ENCODE measurements around the gene MCF2L2.
"Not testable (repeated sequence)": the region's sequence is repeated elsewhere in the genome, so short reads cannot be mapped to it uniquely, and the experiment has no call there.

Gene MCF2L2

DNA sequence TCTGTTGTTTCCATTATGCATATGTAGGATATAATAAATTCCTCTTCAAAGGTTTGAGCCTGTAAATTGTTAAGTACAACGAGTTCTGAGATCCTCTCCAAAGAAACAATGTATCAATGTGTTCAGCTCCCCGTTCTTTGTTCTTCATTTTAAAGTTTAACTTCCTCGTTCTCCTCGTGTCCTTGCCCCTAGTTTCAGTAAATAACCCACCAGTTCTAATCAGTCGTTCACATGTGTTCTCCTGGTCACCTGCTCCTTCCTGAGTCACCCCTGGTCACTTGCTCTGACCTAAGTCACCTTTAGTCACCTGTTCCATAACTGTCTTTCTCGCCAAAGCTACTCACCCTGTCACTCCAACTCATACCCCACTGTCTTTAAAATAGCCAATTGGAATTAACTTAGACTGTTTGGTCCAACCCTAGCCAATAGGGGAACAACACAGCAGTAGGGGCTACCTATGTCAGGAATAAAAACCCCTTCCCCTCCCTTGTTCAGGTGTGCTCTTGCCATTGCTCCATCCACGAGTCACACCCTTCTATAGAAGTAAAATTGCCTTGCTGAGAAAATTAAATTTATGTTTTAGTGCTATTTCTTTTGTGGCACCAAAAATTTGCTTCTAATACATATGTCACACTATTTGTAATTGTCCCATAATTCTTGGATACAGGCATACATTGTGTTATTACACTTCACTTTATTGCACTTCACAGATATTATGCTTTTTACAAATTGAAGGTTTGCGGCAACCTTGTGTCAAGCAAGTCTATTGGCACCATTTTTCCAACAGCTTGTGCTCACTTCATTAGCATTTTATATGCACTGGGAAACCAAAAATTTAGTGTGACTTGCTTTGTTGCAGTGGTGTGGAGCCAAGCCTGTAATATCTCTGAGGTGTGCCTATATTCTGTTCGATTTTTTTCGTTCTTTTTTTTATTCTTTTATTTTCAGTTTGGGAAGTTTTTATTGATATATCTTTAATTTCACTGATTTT, 15.3 kb upstream of the MCF2L2 start:
- Histone ChIP-seq H3K4me1 (ENCODE audit: control insufficient read depth, insufficient read depth, low read length) (peaks cover 3% of the 10 kb centered on the region; the same call in 1 of the 2 replicates), H3K9ac (ENCODE audit: low read length) (no peak overlapping the region), H3K27me3 (ENCODE audit: control insufficient read depth, insufficient read depth, low read length) (no peaks in the 10 kb centered on the region), H3K9me3 (ENCODE audit: control insufficient read depth, insufficient read depth, low read depth, low read length) (peaks cover 12% of the 10 kb centered on the region), H3K36me3 (ENCODE audit: control insufficient read depth, insufficient read depth, low read length) (no peaks in the 10 kb centered on the region), H3K27ac (ENCODE audit: low read depth, low read length) (no peak overlapping the region), H3K4me3 (ENCODE audit: low read depth, low read length) (no peak overlapping the region)

DNA sequence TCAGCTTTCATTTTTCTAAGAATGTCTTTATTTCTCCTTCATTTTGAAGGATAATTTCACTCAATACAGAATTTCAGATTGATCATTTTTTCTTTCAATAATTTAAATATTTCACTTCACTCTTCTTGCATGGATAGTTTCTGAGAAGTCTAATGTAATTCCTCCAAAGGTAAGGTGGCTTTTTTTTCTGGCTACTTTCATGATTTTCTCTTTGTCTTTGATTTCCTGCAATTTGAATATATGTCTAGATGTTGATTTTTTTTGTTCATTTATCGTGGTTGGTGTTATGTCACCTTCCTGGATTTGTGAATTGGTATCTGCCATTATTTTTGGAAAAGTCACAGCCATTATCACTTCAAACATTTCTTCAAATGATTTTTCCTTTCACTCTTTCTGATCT, 14.6 kb upstream of the MCF2L2 start:
- Histone ChIP-seq H3K36me3 (ENCODE audit: control insufficient read depth, insufficient read depth, low read length) (no peaks in the 10 kb centered on the region), H3K9ac (ENCODE audit: low read length) (no peak overlapping the region), H3K4me3 (ENCODE audit: low read depth, low read length) (no peak overlapping the region), H3K27ac (ENCODE audit: low read depth, low read length) (no peak overlapping the region), H3K4me1 (ENCODE audit: control insufficient read depth, insufficient read depth, low read length) (no peaks in the 10 kb centered on the region), H3K9me3 (ENCODE audit: control insufficient read depth, insufficient read depth, low read depth, low read length) (peaks cover 12% of the 10 kb centered on the region), H3K27me3 (ENCODE audit: control insufficient read depth, insufficient read depth, low read length) (no peaks in the 10 kb centered on the region)

DNA sequence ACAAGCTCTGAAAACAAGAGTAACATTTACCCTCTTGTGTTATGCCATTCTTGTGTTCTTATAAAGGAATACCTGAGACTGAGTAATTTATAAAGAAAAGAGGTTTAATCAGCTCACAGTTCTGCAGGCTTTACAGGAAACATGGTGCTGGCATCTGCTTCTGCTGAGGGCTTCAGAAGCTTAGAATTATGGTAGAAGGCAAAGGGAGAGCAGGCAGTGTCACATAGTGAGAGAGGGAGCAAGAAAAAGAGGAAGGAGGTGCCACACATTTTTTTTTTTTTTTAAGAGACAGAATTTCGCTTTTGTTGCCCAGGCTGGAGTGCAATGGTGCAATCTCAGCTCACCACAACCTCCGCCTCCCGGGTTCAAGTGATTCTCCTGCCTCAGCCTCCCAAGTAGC, 12.1 kb upstream of the MCF2L2 start:
- not testable (repeated sequence) for H3K36me3 ChIP-seq (ENCODE audit: control insufficient read depth, insufficient read depth, low read length); H3K4me3 ChIP-seq (ENCODE audit: low read depth, low read length); H3K9ac ChIP-seq (ENCODE audit: low read length); H3K27me3 ChIP-seq (ENCODE audit: control insufficient read depth, insufficient read depth, low read length); H3K4me1 ChIP-seq (ENCODE audit: control insufficient read depth, insufficient read depth, low read length); H3K27ac ChIP-seq (ENCODE audit: low read depth, low read length)
- H3K9me3 ChIP-seq (ENCODE audit: control insufficient read depth, insufficient read depth, low read depth, low read length), result peaks cover 12% of the 10 kb centered on the region

DNA sequence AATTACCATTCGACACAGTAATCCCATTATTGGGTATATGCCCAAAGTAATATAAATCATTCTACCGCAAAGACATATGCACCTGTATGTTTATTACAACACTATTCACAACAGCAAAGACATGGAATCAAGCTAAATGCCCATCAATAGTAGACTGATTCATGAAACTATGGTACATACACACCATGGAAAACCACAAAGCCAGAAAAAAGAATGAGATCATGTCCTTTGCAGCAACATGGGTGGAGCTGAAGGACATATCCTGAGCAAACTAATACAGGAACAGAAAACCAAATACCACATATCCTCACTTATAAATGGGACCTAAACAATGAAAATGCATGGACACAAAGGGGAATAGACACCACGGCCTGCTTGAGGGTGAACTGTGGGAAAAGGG, 11.1 kb upstream of the MCF2L2 start:
- Histone ChIP-seq H3K27me3 (ENCODE audit: control insufficient read depth, insufficient read depth, low read length) (no peaks in the 10 kb centered on the region), H3K4me1 (ENCODE audit: control insufficient read depth, insufficient read depth, low read length) (peaks cover 17% of the 10 kb centered on the region), H3K9me3 (ENCODE audit: control insufficient read depth, insufficient read depth, low read depth, low read length) (peaks cover 12% of the 10 kb centered on the region)

DNA sequence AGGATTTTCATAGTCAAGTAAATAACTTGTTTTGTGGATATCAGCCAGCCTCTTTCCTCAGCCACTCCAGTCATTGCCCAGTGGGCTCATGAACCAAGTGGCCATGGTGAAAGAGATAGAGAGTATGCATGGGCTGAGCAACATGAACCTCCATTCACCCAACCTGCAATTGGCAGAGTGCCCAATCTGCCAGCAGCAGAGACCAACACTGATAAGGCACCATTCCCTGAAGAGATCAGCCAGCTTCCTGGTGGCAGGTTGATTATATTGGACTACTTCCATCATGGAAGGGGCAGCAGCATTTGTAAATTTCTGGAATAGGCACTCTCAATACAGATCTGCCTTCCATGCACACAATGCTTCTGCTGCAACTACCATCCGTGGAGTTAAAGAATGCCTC, 10.3 kb upstream of the MCF2L2 start:
- no peaks in the 10 kb centered on the region for H3K36me3 ChIP-seq (ENCODE audit: control insufficient read depth, insufficient read depth, low read length)
- H3K27me3 ChIP-seq (ENCODE audit: control insufficient read depth, insufficient read depth, low read length), result no peaks in the 10 kb centered on the region
- H3K4me1 ChIP-seq (ENCODE audit: control insufficient read depth, insufficient read depth, low read length), result peaks cover 23% of the 10 kb centered on the region
- H3K27ac ChIP-seq (ENCODE audit: low read depth, low read length), result no peak overlapping the region
- H3K4me3 ChIP-seq (ENCODE audit: low read depth, low read length), result no peak overlapping the region
- no peak overlapping the region for H3K9ac ChIP-seq (ENCODE audit: low read length)
- H3K9me3 ChIP-seq (ENCODE audit: control insufficient read depth, insufficient read depth, low read depth, low read length), result peaks cover 8% of the 10 kb centered on the region

More for the DNA sequence above, 11.1 kb upstream of the MCF2L2 start:
- no peaks in the 10 kb centered on the region for H3K36me3 ChIP-seq (ENCODE audit: control insufficient read depth, insufficient read depth, low read length)
- H3K27ac ChIP-seq (ENCODE audit: low read depth, low read length), result no peak overlapping the region
- H3K4me3 ChIP-seq (ENCODE audit: low read depth, low read length), result no peak overlapping the region
- H3K9ac ChIP-seq (ENCODE audit: low read length), result no peak overlapping the region

DNA sequence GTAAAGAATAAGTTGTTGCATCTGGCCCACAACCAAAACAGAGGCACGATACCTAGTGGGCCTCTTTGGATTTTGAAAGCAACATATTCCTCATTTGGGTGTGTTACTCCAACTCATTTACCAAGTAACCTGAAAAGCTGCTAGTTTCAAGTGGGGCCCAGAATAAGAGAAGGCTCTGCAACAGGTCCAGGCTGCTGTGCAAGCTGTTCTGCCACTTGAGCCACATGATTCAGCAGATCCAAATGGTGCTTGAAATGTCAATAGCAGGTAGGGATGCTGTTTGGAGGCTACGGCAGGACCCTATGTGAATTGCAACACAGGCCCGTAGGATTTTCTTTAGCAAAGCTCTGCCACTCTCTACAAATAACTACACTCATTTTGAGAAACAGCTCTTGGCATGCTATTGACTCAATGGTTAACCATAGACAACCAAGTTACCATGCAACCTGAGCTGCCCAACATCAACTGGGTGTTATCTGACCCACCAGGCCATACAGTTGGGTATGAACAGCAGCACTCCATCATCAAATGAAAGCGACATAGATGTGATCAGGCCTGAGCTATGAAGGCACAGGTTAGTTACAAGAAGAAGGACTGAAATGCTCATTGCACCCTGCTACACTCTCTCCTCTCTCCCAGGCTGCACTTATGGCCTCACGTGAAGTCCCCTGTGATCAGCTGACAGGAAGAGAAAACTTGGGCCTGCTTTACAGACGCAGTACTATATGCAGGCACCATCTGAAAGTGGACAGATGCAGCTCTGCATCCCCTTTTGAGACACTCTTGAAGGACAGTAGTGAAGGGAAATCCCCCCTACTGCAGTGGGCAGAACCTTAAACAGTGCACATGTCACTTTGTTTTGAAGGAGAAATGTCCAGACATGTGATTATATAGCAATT, 9.5 kb upstream of the MCF2L2 start:
- 0 out of 2 replicates have a peak, but pooled peaks cover under 1% of the 10 kb centered on the region for H3K9me3 ChIP-seq (ENCODE audit: control insufficient read depth, insufficient read depth, low read depth, low read length)
- H3K9ac ChIP-seq (ENCODE audit: low read length), result no peak overlapping the region
- peaks cover 27% of the 10 kb centered on the region for H3K4me1 ChIP-seq (ENCODE audit: control insufficient read depth, insufficient read depth, low read length)
- H3K36me3 ChIP-seq (ENCODE audit: control insufficient read depth, insufficient read depth, low read length), result no peaks in the 10 kb centered on the region
- H3K4me3 ChIP-seq (ENCODE audit: low read depth, low read length), result no peak overlapping the region
- no peaks in the 10 kb centered on the region for H3K27me3 ChIP-seq (ENCODE audit: control insufficient read depth, insufficient read depth, low read length)
- no peak overlapping the region for H3K27ac ChIP-seq (ENCODE audit: low read depth, low read length)

DNA sequence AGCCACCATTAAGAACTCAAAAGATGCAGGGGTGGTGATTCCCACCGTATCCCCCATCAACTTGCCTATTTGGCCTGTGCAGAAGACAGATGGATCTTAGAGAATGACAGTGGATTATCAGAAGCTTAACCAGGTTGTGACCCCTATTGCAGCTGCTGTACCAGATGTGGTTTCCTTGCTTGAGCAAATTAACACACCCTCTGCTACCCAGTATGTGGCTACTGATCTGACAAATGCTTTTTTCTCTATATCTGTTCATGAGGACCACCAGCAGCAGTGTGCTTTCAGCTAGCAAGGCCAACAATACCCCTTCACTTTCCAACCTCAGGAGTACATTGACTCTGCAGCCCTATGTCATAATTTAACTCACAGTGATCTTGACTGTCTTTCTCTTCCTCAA, 8.6 kb upstream of the MCF2L2 start:
- peaks cover 27% of the 10 kb centered on the region for H3K4me1 ChIP-seq (ENCODE audit: control insufficient read depth, insufficient read depth, low read length)
- no peak overlapping the region for H3K27ac ChIP-seq (ENCODE audit: low read depth, low read length)
- no peaks in the 10 kb centered on the region for H3K9me3 ChIP-seq (ENCODE audit: control insufficient read depth, insufficient read depth, low read depth, low read length)
- H3K27me3 ChIP-seq (ENCODE audit: control insufficient read depth, insufficient read depth, low read length), result no peaks in the 10 kb centered on the region
- no peak overlapping the region for H3K4me3 ChIP-seq (ENCODE audit: low read depth, low read length)
- no peaks in the 10 kb centered on the region for H3K36me3 ChIP-seq (ENCODE audit: control insufficient read depth, insufficient read depth, low read length)
- no peak overlapping the region for H3K9ac ChIP-seq (ENCODE audit: low read length)

DNA sequence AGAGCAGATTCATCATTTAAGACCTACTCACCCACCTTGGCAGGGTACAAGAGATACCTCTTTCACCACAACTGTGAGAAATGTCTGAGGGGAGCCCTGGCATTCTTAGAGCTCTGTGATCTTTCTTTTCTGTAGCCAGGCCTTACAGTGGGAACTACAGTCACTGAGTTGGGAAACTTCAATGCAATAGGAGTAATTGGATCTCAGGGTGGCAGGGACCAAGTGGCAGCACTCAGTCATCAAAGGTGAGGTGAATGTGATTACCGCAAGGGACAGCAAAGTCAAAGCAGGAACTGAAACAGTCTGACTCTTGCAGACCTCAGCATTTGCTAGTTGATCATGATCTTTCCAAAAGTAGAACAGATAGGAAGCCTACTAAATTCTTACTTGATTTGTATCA, 7.2 kb upstream of the MCF2L2 start:
- H3K27me3 ChIP-seq (ENCODE audit: control insufficient read depth, insufficient read depth, low read length), result no peaks in the 10 kb centered on the region
- H3K9ac ChIP-seq (ENCODE audit: low read length), result peak overlapping the region; percentile 70
- H3K4me3 ChIP-seq (ENCODE audit: low read depth, low read length), result peak overlapping the region; percentile 50; the same call in 1 of the 2 replicates
- no peaks in the 10 kb centered on the region for H3K9me3 ChIP-seq (ENCODE audit: control insufficient read depth, insufficient read depth, low read depth, low read length)
- peak overlapping the region; percentile 82; the same call in 1 of the 2 replicates for H3K27ac ChIP-seq (ENCODE audit: low read depth, low read length)
- H3K4me1 ChIP-seq (ENCODE audit: control insufficient read depth, insufficient read depth, low read length), result peaks cover 27% of the 10 kb centered on the region
- no peaks in the 10 kb centered on the region for H3K36me3 ChIP-seq (ENCODE audit: control insufficient read depth, insufficient read depth, low read length)

DNA sequence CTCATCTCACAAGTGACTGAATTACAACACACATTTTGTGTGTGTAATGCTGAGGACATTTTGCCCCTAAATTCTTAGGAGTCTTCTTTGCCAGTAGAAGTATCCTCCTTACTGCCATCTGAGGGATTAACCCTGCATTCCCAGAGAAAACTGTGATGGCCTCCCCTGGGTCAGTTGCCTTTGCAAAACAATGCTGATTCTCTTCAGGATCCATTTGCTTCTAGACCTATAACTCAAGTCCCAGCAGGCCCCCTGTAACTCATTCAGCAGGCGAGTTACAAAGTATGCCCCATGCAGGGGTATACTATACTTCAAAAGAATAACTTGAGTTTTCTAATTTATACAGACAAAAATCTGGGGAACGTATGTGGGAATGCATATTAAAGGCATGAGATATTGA, 6.6 kb upstream of the MCF2L2 start:
- H3K9ac ChIP-seq (ENCODE audit: low read length), result peak overlapping the region; percentile 70
- H3K4me3 ChIP-seq (ENCODE audit: low read depth, low read length), result peak overlapping the region; percentile 50
- H3K27me3 ChIP-seq (ENCODE audit: control insufficient read depth, insufficient read depth, low read length), result no peaks in the 10 kb centered on the region
- peaks cover 27% of the 10 kb centered on the region for H3K4me1 ChIP-seq (ENCODE audit: control insufficient read depth, insufficient read depth, low read length)
- H3K9me3 ChIP-seq (ENCODE audit: control insufficient read depth, insufficient read depth, low read depth, low read length), result no peaks in the 10 kb centered on the region
- H3K36me3 ChIP-seq (ENCODE audit: control insufficient read depth, insufficient read depth, low read length), result no peaks in the 10 kb centered on the region
- peak overlapping the region; percentile 82 for H3K27ac ChIP-seq (ENCODE audit: low read depth, low read length)

DNA sequence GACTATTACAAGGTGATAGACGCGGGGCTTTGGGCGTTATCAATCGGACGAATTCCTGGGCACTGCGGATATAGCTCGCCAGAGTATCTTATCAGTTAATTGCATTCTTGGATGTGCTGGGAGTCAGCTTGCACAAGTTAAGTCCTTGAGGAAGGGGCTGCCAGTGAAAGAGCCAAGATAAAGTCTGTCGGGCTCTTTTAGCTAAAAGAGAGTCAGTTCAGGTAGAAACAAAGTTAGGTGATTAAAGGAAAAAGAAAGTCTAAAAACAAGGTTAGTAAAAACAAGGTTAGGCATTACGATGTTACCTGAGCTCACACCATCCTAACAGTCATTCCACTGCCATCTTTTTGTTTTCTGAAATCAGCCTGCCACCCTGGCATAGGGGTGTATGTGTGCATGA, 6.1 kb upstream of the MCF2L2 start:
- H3K36me3 ChIP-seq (ENCODE audit: control insufficient read depth, insufficient read depth, low read length), result no peaks in the 10 kb centered on the region
- peaks cover 27% of the 10 kb centered on the region for H3K4me1 ChIP-seq (ENCODE audit: control insufficient read depth, insufficient read depth, low read length)
- peak overlapping the region; percentile 82 for H3K27ac ChIP-seq (ENCODE audit: low read depth, low read length)
- no peaks in the 10 kb centered on the region for H3K9me3 ChIP-seq (ENCODE audit: control insufficient read depth, insufficient read depth, low read depth, low read length)
- H3K9ac ChIP-seq (ENCODE audit: low read length), result peak overlapping the region; percentile 70
- H3K27me3 ChIP-seq (ENCODE audit: control insufficient read depth, insufficient read depth, low read length), result no peaks in the 10 kb centered on the region
- H3K4me3 ChIP-seq (ENCODE audit: low read depth, low read length), result peak overlapping the region; percentile 50

All from HUES6 (cell line).